IMR-90 (cell line): ENCODE results near the gene CEP170. TPM values are rescaled to one million over a fixed set of nuclear protein-coding genes. Genes with fewer than 3 reads are reported as not detected.
"Not testable (repeated sequence)": the region's sequence is repeated elsewhere in the genome, so short reads cannot be mapped to it uniquely, and the experiment has no call there.

Experiments
- ATAC-seq: fragments of 200-7000 bp; cut with Tn5 transposase; 2 replicates; pipeline ENCODE4 v1.9.1; 2020; ENCODE audit warnings: low read depth, mild to moderate bottlenecking, moderate library complexity
- BruUV-seq: library from RNA; stranded (reverse); fragments of 400-500 nt; replicated peaks from 2 replicates; lab custom pipeline; 2021; lab: Mats Ljungman, UMichigan
- CTCF ChIA-PET: fragments of 300-600 bp; formaldehyde crosslinking; extraction: SDS; loops from one replicate; lab custom pipeline; 2021; ENCODE audit warnings: antibody characterized with exemption; lab: Yijun Ruan, JAX
- POLR2A ChIA-PET: fragments of 300-600 bp; sonication (Branson Sonifier 250); formaldehyde crosslinking; loops from one replicate; lab custom pipeline; 2022; ENCODE audit warnings: antibody characterized with exemption; ENCODE audit not compliant: unreplicated experiment; lab: Charles Lee
- DNase-seq: peaks from one replicate; pipeline ENCODE4 v3.0.0; 2013
- H2AFZ ChIP-seq: replicated peaks from 2 replicates; pipeline ENCODE3; 2013; ENCODE audit warnings: low read length, mild to moderate bottlenecking; ENCODE audit not compliant: poor library complexity
- H2AK5ac ChIP-seq: 2 replicates; pipeline ENCODE4 v1.6.1; 2013; ENCODE audit warnings: low read depth, low read length, inconsistent platforms
- H2AK9ac ChIP-seq: replicated peaks from 2 replicates; pipeline ENCODE3; 2013; ENCODE audit warnings: mild to moderate bottlenecking, low read depth, low read length, moderate library complexity; ENCODE audit not compliant: poor library complexity
- H2BK120ac ChIP-seq: 2 replicates; pipeline ENCODE4 v1.6.1; 2013; ENCODE audit warnings: low read depth, low read length, inconsistent platforms
- H2BK15ac ChIP-seq: 3 replicates; pipeline ENCODE4 v1.6.1; 2013; ENCODE audit warnings: low read depth, low read length, inconsistent platforms
- H2BK20ac ChIP-seq: 2 replicates; pipeline ENCODE4 v1.6.1; 2013; ENCODE audit warnings: low read depth, mild to moderate bottlenecking, inconsistent platforms, low read length, moderate library complexity
- H2BK5ac ChIP-seq: 2 replicates; pipeline ENCODE4 v1.6.1; 2013; ENCODE audit warnings: mild to moderate bottlenecking, low read depth, low read length, inconsistent platforms; ENCODE audit not compliant: poor library complexity, severe bottlenecking
- H3K14ac ChIP-seq: replicated peaks from 2 replicates; pipeline ENCODE4 v1.6.1; 2013; ENCODE audit warnings: low read depth, low read length, inconsistent platforms
- H3K18ac ChIP-seq: 2 replicates; pipeline ENCODE4 v1.6.1; 2013; ENCODE audit warnings: low read depth, low read length, control low read depth
- H3K23ac ChIP-seq: 2 replicates; pipeline ENCODE4 v1.6.1; 2013; ENCODE audit warnings: low read depth, low read length, inconsistent platforms
- H3K27ac ChIP-seq: 2 replicates; pipeline ENCODE4 v1.5.1; 2013; ENCODE audit warnings: mild to moderate bottlenecking, control low read depth, low read length; ENCODE audit not compliant: insufficient read depth
- H3K27me3 ChIP-seq: 2 replicates; pipeline ENCODE4 v1.6.1; 2013; ENCODE audit warnings: low read length; ENCODE audit not compliant: control insufficient read depth, insufficient read depth
- H3K36me3 ChIP-seq: 2 replicates; pipeline ENCODE4 v1.6.1; 2013; ENCODE audit warnings: low read length, mixed read lengths; ENCODE audit not compliant: control insufficient read depth, insufficient read depth
- H3K4ac ChIP-seq: 2 replicates; pipeline ENCODE4 v1.6.1; 2013; ENCODE audit warnings: low read depth, low read length, inconsistent platforms
- H3K4me1 ChIP-seq: 2 replicates; pipeline ENCODE4 v1.6.1; 2013; ENCODE audit warnings: low read length, mixed read lengths; ENCODE audit not compliant: control insufficient read depth, insufficient read depth
- H3K4me2 ChIP-seq: 2 replicates; pipeline ENCODE4 v1.6.1; 2013; ENCODE audit warnings: low read depth, mild to moderate bottlenecking, control low read depth, low read length, moderate library complexity
- H3K4me3 ChIP-seq: 2 replicates; pipeline ENCODE4 v1.5.1; 2013; ENCODE audit warnings: low read depth, mild to moderate bottlenecking, control low read depth, low read length, moderate library complexity; ENCODE audit not compliant: insufficient read depth
- H3K56ac ChIP-seq: 2 replicates; pipeline ENCODE4 v1.6.1; 2013; ENCODE audit warnings: low read length, inconsistent platforms; ENCODE audit not compliant: insufficient read depth; ENCODE audit errors: extremely low read depth
- H3K79me1 ChIP-seq, 2 experiments: 2 replicates each; pipeline ENCODE4 v1.6.1; 2013; ENCODE audit warnings: low read length in 2 of 2, inconsistent platforms in 1 of 2, low read depth in 1 of 2
- H3K9ac ChIP-seq: 2 replicates; pipeline ENCODE4 v1.6.1; 2013; ENCODE audit warnings: low read depth, low read length, control low read depth
- H3K9me1 ChIP-seq: 2 replicates; pipeline ENCODE4 v1.6.1; 2013; ENCODE audit warnings: low read length, inconsistent platforms; ENCODE audit not compliant: insufficient read depth
- H3K9me3 ChIP-seq: 2 replicates; pipeline ENCODE4 v1.6.1; 2013; ENCODE audit warnings: low read length; ENCODE audit not compliant: control insufficient read depth, insufficient read depth
- H4K20me1 ChIP-seq: 2 replicates; pipeline ENCODE4 v1.6.1; 2013; ENCODE audit warnings: low read length, inconsistent platforms; ENCODE audit not compliant: insufficient read depth
- H4K5ac ChIP-seq: 2 replicates; pipeline ENCODE4 v1.6.1; 2013; ENCODE audit warnings: mild to moderate bottlenecking, low read depth, low read length, control low read depth
- H4K8ac ChIP-seq, 2 experiments: 2 replicates each; pipeline ENCODE4 v1.6.1; 2013; ENCODE audit warnings: low read depth in 2 of 2, low read length in 2 of 2, control low read depth in 1 of 2, inconsistent platforms in 1 of 2
- H4K91ac ChIP-seq: 2 replicates; pipeline ENCODE4 v1.6.1; 2013; ENCODE audit warnings: low read depth, low read length, inconsistent platforms; ENCODE audit not compliant: insufficient read depth
- MAFK ChIP-seq: IDR thresholded peaks from 2 replicates; pipeline ENCODE4 v1.6.1; 2012; ENCODE audit warnings: low read depth, low read length, improper control_type of control experiment
- WGBS, 2 experiments: methylation state at CpG; one replicate each; pipeline versions ENCODE4 v1.1.5 to v1.1.7; 2013; ENCODE audit warnings: missing lambda C conversion rate in 2 of 2; ENCODE audit not compliant: insufficient read length in 1 of 2; ENCODE audit errors: extremely low coverage in 2 of 2; 5-methylcytosine and 5-hydroxymethylcytosine counted together
- dilution Hi-C: fragments of 300-500 bp; cut with HindIII; formaldehyde crosslinking; loops from one replicate; pipeline ENCODE4 v1.14.3; 2018; ENCODE audit warnings: low sequenced_read_pairs; ENCODE audit not compliant: unreplicated experiment
- in situ Hi-C: fragments of 300-500 bp; cut with MboI; formaldehyde crosslinking; loops from 3 replicates; pipeline ENCODE4 v1.14.3; 2019; ENCODE audit warnings: low sequenced_read_pairs, inconsistent platforms, mixed read lengths
- intact Hi-C: fragments of 100-400 bp; cut with micrococcal nuclease; formaldehyde crosslinking; loops from 2 replicates; pipeline ENCODE4 v1.10.0; 2022
- polyA plus RNA-seq, 3 experiments: library from polyadenylated mRNA; depleted of rRNA; stranded (reverse); fragments of >200 nt; gene quantifications; 2 replicates each; pipeline ENCODE4 v1.2.3, GENCODE V29; 2012; ENCODE audit warnings: low replicate concordance in 1 of 3
- total RNA-seq: library from RNA; depleted of rRNA; stranded (reverse); fragments of >200 nt; gene quantifications from 2 replicates; pipeline ENCODE4 v1.2.3, GENCODE V29; 2012

Gene CEP170
- total and polyA plus RNA-seq, 2 of the 4 experiments (the other 2 are of a cell fraction), result 65.8 to 151 TPM

DNA sequence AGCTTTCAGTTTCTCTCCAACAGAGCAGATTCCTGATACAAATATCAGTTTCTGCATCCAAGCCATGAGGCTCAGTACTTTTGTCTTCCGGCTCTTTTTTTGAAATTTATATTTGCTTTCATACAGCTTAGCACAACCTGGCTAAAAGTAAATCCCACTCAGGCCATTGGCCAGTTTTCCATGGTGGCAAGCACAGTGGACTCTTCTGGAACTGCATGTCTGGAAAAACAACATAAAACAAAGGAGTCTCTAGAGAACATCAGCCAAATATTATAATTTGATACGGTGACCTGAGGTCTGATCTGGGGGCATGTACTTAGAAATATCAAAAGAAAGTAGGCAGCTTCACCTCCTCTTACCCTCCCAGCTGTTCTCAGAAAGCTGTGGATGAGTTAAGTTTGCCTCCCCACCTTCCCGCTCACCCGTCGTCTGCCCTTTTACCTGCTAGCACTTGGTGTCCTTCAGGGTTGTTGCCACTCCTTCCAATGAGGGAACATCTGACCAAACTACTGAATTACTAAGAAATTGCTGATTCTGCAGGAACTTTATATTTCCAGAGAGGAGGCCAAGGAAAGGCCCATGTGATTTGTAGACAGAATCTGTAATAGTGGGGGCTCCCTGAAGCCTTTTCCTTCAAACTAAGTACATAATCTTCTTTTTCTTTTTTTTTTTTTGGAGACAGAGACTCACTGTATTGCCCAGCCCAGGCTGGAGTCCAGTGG, 136.3 kb downstream of the CEP170 start:
- H4K20me1 ChIP-seq, H3K56ac ChIP-seq, H2AK9ac ChIP-seq, CTCF ChIA-PET, H3K14ac ChIP-seq, in situ Hi-C loops, H3K4me1 ChIP-seq, H2AK5ac ChIP-seq, H3K27ac ChIP-seq, H2BK15ac ChIP-seq, H3K4ac ChIP-seq, DNase-seq, H3K4me3 ChIP-seq, intact Hi-C loops, dilution Hi-C loops, H3K23ac ChIP-seq, H3K9me1 ChIP-seq, H3K9me3 ChIP-seq, H4K8ac ChIP-seq, H3K79me1 ChIP-seq, BruUV-seq, H4K91ac ChIP-seq, H3K9ac ChIP-seq, H2BK20ac ChIP-seq, H3K27me3 ChIP-seq, H2BK5ac ChIP-seq, H2BK120ac ChIP-seq, ATAC-seq, H3K4me2 ChIP-seq, H3K18ac ChIP-seq, POLR2A ChIA-PET, H4K5ac ChIP-seq, H3K36me3 ChIP-seq, H2AFZ ChIP-seq: not testable (repeated sequence)
- no CpG with 5 or more reads among the region's 5 CpGs for WGBS, 2 experiments
- TF ChIP-seq MAFK, result 0 out of 2 replicates have a peak, but pooled peaks have one; percentile 28

DNA sequence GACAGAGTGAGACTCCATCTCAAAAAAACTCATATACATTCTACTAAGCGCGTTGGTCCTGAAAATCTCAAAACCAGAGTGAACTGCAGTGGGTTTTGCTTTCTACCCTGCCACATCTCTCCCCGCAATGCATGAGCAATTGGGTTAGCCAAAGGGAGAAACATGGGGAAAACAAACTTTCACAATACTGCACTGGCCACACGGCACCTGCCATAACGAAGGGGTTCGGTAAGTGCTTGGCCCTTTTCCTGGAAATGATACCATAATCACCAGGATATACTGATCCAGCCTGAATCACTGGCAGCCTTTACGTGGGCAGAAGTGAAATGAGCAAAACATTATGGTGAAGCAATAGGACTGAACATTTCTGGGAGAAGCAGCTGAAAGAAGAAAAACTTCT, 138.9 kb downstream of the CEP170 start:
- no CpG with 5 or more reads among the region's 7 CpGs for WGBS, 2 experiments
- H2AFZ ChIP-seq, dilution Hi-C loops, H3K9me1 ChIP-seq, H2BK5ac ChIP-seq, in situ Hi-C loops, H3K14ac ChIP-seq, H3K4ac ChIP-seq, H2BK20ac ChIP-seq, H3K18ac ChIP-seq, H4K8ac ChIP-seq, H4K5ac ChIP-seq, H3K27me3 ChIP-seq, H3K9ac ChIP-seq, H3K23ac ChIP-seq, H3K4me2 ChIP-seq, H2AK5ac ChIP-seq, BruUV-seq, H4K20me1 ChIP-seq, H3K56ac ChIP-seq, H2AK9ac ChIP-seq, H3K36me3 ChIP-seq, CTCF ChIA-PET, H3K9me3 ChIP-seq, H4K91ac ChIP-seq, H2BK120ac ChIP-seq, H3K4me1 ChIP-seq, ATAC-seq, H3K79me1 ChIP-seq, POLR2A ChIA-PET, intact Hi-C loops, H2BK15ac ChIP-seq, H3K27ac ChIP-seq, H3K4me3 ChIP-seq: not testable (repeated sequence)
- peak; percentile 16 for DNase-seq
